ENCODE measurements around the gene INPP4B. TPM values are rescaled to one million over a fixed set of nuclear protein-coding genes. Genes with fewer than 3 reads are reported as not detected.

INPP4B gene
- total RNA-seq, 1 donor from 2014 or later = 12.0 TPM

GRCh38 chr4:142386449-142386848, 459.7 kb downstream of the INPP4B start:
- no peak overlapping the region for H3K4me3 ChIP-seq (ENCODE audit: low read depth, low read length)
- TF ChIP-seq, protein P1, sequence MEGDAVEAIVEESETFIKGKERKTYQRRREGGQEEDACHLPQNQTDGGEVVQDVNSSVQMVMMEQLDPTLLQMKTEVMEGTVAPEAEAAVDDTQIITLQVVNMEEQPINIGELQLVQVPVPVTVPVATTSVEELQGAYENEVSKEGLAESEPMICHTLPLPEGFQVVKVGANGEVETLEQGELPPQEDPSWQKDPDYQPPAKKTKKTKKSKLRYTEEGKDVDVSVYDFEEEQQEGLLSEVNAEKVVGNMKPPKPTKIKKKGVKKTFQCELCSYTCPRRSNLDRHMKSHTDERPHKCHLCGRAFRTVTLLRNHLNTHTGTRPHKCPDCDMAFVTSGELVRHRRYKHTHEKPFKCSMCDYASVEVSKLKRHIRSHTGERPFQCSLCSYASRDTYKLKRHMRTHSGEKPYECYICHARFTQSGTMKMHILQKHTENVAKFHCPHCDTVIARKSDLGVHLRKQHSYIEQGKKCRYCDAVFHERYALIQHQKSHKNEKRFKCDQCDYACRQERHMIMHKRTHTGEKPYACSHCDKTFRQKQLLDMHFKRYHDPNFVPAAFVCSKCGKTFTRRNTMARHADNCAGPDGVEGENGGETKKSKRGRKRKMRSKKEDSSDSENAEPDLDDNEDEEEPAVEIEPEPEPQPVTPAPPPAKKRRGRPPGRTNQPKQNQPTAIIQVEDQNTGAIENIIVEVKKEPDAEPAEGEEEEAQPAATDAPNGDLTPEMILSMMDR (conservative IDR thresholded peaks at IDR 0.05; ENCODE audit: low read depth, low read length) = no peak
- DNase-seq (ENCODE audit: low read depth) = no peak

- no peak for DNase-seq (ENCODE audit: low read depth)
- no peak overlapping the region for H3K4me3 ChIP-seq (ENCODE audit: low read depth, low read length)
- TF ChIP-seq, protein P1 (conservative IDR thresholded peaks at IDR 0.05; ENCODE audit: low read depth, low read length) = no peak
Observed at GRCh38 chr4:142383800-142384470, 462.2 kb downstream of the INPP4B start.

- no peak for DNase-seq (ENCODE audit: low read depth)
- no peak overlapping the region for H3K4me3 ChIP-seq (ENCODE audit: low read depth, low read length)
- TF ChIP-seq, protein P1 (conservative IDR thresholded peaks at IDR 0.05; ENCODE audit: low read depth, low read length) = no peak
Observed at GRCh38 chr4:142383354-142383753, 462.7 kb downstream of the INPP4B start.

GRCh38 chr4:142380052-142380602, 466.0 kb downstream of the INPP4B start:
- TF ChIP-seq, protein P1 (conservative IDR thresholded peaks at IDR 0.05; ENCODE audit: low read depth, low read length) = no peak
- H3K4me3 ChIP-seq (ENCODE audit: low read depth, low read length) = no peak overlapping the region
- DNase-seq (ENCODE audit: low read depth) = no peak

- TF ChIP-seq, protein P1 (conservative IDR thresholded peaks at IDR 0.05; ENCODE audit: low read depth, low read length) = no peak
- DNase-seq (ENCODE audit: low read depth) = peak; percentile 64
- H3K4me3 ChIP-seq (ENCODE audit: low read depth, low read length) = no peak overlapping the region
Observed at GRCh38 chr4:142379277-142380051, 466.6 kb downstream of the INPP4B start.

DNA sequence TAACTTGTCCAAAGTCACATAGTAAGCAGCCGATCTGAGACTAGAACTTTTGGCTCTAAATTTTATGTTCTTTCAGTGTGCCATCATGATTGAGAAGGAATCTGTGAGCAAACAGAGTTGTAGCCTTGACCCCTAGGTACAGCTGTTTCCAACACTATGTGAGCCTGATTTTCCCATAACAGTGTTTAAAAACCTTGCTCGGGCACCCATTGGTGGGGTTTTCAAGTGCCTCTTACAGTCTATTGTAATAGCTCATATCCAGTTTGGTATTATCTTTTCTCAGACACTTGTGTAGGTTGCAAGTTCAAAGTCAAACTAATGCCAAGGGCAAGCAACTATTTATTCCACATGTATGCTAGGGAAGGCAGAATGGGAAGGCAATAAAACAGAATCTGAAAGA, 467.9 kb downstream of the INPP4B start:
- no peak for DNase-seq (ENCODE audit: low read depth)
- no peak overlapping the region for H3K4me3 ChIP-seq (ENCODE audit: low read depth, low read length)
- TF ChIP-seq, protein P1 (conservative IDR thresholded peaks at IDR 0.05; ENCODE audit: low read depth, low read length) = no peak

All from epithelial cell of proximal tubule (primary cell).